ENCODE results near the gene RBM20.
A peak's percentile ranks its signal among the peaks of the same experiment; 100 is the strongest.

Gene RBM20

GRCh38 chr10:110789604-110790433, 145.7 kb downstream of the RBM20 start:
- DNase-seq (ENCODE audit: low spot score): no peak

- DNase-seq (ENCODE audit: low spot score): no peak
These were observed 146.9 kb downstream of the RBM20 start for GRCh38 chr10:110790913-110791506.

GRCh38 chr10:110791541-110792073, 147.5 kb downstream of the RBM20 start:
- no peak for DNase-seq (ENCODE audit: low spot score)

GRCh38 chr10:110792476-110793125, 148.5 kb downstream of the RBM20 start:
- DNase-seq (ENCODE audit: low spot score): no peak

- DNase-seq (ENCODE audit: low spot score): no peak
These were observed 149.1 kb downstream of the RBM20 start for GRCh38 chr10:110793128-110793812.

GRCh38 chr10:110793886-110794285, 149.8 kb downstream of the RBM20 start:
- no peak for DNase-seq (ENCODE audit: low spot score)

GRCh38 chr10:110794808-110795207, 150.7 kb downstream of the RBM20 start:
- no peak for DNase-seq (ENCODE audit: low spot score)

- no peak for DNase-seq (ENCODE audit: low spot score)
These were observed 153.3 kb downstream of the RBM20 start for GRCh38 chr10:110797416-110797815.

GRCh38 chr10:110798340-110798739, 154.2 kb downstream of the RBM20 start:
- DNase-seq (ENCODE audit: low spot score): no peak

GRCh38 chr10:110802090-110802489, 158.0 kb downstream of the RBM20 start:
- DNase-seq (ENCODE audit: low spot score): no peak

GRCh38 chr10:110802551-110803238, 158.6 kb downstream of the RBM20 start:
- peak; percentile 6 for DNase-seq (ENCODE audit: low spot score)

GRCh38 chr10:110803239-110803749, 159.2 kb downstream of the RBM20 start:
- DNase-seq (ENCODE audit: low spot score): no peak

GRCh38 chr10:110803830-110804338, 159.7 kb downstream of the RBM20 start:
- DNase-seq (ENCODE audit: low spot score): peak; percentile 24

GRCh38 chr10:110804376-110804775, 160.2 kb downstream of the RBM20 start:
- DNase-seq (ENCODE audit: low spot score): no peak

- no peak for DNase-seq (ENCODE audit: low spot score)
These were observed 161.2 kb downstream of the RBM20 start for GRCh38 chr10:110805292-110805691.

- no peak for DNase-seq (ENCODE audit: low spot score)
These were observed 162.2 kb downstream of the RBM20 start for GRCh38 chr10:110806335-110806734.

GRCh38 chr10:110808123-110808522, 164.0 kb downstream of the RBM20 start:
- DNase-seq (ENCODE audit: low spot score): no peak

- no peak for DNase-seq (ENCODE audit: low spot score)
These were observed 164.5 kb downstream of the RBM20 start for GRCh38 chr10:110808615-110809014.

- DNase-seq (ENCODE audit: low spot score): no peak
These were observed 166.5 kb downstream of the RBM20 start for GRCh38 chr10:110810625-110811024.

- DNase-seq (ENCODE audit: low spot score): no peak
These were observed 167.8 kb downstream of the RBM20 start for GRCh38 chr10:110811791-110812581.
